Stimulated activated CD4-positive, alpha-beta T cell treated with anti-CD3 and anti-CD28 coated beads, Interleukin-15, amount 100 ng/mL, for 1 hour (primary cell): Measurements from ENCODE around the gene BCL2L14.

Experiments used
- DNase-seq, 2 donors: peaks; one replicate each; pipeline ENCODE4 v3.0.0-alpha.2; 2020; ENCODE audit warnings: low read depth in 1 of 2, low spot score in 1 of 2

BCL2L14 gene

GRCh38 chr12:12070674-12071656, at the start of gene BCL2L14:
TSS of gene BCL2L14 (plus strand) at chr12:12070939. CDS start at chr12:12079306, 8,367 bp downstream.
- DNase-seq: no peak

GRCh38 chr12:12022306-12022936, 48.3 kb upstream of the BCL2L14 start:
- no peak for DNase-seq

GRCh38 chr12:12023456-12023855, 47.3 kb upstream of the BCL2L14 start:
- no peak for DNase-seq

GRCh38 chr12:12024911-12025682, 45.6 kb upstream of the BCL2L14 start:
- no peak for DNase-seq

GRCh38 chr12:12025799-12026386, 44.8 kb upstream of the BCL2L14 start:
- DNase-seq: no peak

- no peak for DNase-seq
Measured at GRCh38 chr12:12028668-12029402, 41.9 kb upstream of the BCL2L14 start.

- no peak for DNase-seq
Measured at GRCh38 chr12:12029653-12030052, 41.1 kb upstream of the BCL2L14 start.

GRCh38 chr12:12032260-12032791, 38.4 kb upstream of the BCL2L14 start:
- no peak for DNase-seq

GRCh38 chr12:12032851-12033797, 37.6 kb upstream of the BCL2L14 start:
- DNase-seq: peak; percentile 46 to 49

- no peak for DNase-seq
Measured at GRCh38 chr12:12033824-12034223, 36.9 kb upstream of the BCL2L14 start.

GRCh38 chr12:12034344-12034743, 36.4 kb upstream of the BCL2L14 start:
- no peak for DNase-seq

GRCh38 chr12:12035229-12035628, 35.5 kb upstream of the BCL2L14 start:
- no peak for DNase-seq

- no peak for DNase-seq
Measured at GRCh38 chr12:12036901-12037300, 33.8 kb upstream of the BCL2L14 start.

- DNase-seq: no peak
Measured at GRCh38 chr12:12039897-12040296, 30.8 kb upstream of the BCL2L14 start.

GRCh38 chr12:12046401-12046800, 24.3 kb upstream of the BCL2L14 start:
- DNase-seq: no peak

- DNase-seq: no peak
Measured at GRCh38 chr12:12047682-12048081, 23.1 kb upstream of the BCL2L14 start.

- no peak for DNase-seq
Measured at GRCh38 chr12:12048266-12048665, 22.5 kb upstream of the BCL2L14 start.

GRCh38 chr12:12048714-12049113, 22.0 kb upstream of the BCL2L14 start:
- no peak for DNase-seq

GRCh38 chr12:12051668-12052067, 19.1 kb upstream of the BCL2L14 start:
- DNase-seq: no peak
